VCaP (cell line): ENCODE data around the gene KCNE4.

Experiments
- H3K27ac ChIP-seq: fragments of 450-650 bp; 2 replicates; pipeline ENCODE4 v1.5.1; 2017
- TF ChIP-seq, protein P1 (sequence below): fragments of 450-650 bp; conservative IDR thresholded peaks from 2 replicates; pipeline ENCODE4 v1.5.1; 2017; ENCODE audit warnings: mild to moderate bottlenecking, moderate library complexity

KCNE4 gene

DNA sequence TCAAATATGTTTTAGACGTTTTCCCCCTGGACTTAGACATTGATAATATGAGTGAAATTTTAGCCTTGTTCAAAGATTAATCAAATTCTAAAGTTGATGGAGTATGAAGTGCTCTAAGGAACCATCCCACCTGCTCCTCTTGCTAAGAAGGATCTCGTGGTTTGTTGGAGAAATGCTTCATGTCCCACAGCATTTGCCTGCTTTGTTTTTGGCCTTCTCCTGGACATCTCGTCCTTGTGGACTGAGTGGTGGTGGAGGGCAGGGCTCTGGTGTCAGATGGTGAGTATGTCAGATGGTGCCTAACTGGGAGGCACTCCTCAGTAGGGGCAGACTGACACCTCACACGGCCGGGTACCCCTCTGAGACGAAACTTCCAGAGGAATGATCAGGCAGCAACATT, 39.7 kb upstream of the KCNE4 start:
- TF ChIP-seq, protein P1, sequence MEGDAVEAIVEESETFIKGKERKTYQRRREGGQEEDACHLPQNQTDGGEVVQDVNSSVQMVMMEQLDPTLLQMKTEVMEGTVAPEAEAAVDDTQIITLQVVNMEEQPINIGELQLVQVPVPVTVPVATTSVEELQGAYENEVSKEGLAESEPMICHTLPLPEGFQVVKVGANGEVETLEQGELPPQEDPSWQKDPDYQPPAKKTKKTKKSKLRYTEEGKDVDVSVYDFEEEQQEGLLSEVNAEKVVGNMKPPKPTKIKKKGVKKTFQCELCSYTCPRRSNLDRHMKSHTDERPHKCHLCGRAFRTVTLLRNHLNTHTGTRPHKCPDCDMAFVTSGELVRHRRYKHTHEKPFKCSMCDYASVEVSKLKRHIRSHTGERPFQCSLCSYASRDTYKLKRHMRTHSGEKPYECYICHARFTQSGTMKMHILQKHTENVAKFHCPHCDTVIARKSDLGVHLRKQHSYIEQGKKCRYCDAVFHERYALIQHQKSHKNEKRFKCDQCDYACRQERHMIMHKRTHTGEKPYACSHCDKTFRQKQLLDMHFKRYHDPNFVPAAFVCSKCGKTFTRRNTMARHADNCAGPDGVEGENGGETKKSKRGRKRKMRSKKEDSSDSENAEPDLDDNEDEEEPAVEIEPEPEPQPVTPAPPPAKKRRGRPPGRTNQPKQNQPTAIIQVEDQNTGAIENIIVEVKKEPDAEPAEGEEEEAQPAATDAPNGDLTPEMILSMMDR, result no peak
- no peak overlapping the region for H3K27ac ChIP-seq

DNA sequence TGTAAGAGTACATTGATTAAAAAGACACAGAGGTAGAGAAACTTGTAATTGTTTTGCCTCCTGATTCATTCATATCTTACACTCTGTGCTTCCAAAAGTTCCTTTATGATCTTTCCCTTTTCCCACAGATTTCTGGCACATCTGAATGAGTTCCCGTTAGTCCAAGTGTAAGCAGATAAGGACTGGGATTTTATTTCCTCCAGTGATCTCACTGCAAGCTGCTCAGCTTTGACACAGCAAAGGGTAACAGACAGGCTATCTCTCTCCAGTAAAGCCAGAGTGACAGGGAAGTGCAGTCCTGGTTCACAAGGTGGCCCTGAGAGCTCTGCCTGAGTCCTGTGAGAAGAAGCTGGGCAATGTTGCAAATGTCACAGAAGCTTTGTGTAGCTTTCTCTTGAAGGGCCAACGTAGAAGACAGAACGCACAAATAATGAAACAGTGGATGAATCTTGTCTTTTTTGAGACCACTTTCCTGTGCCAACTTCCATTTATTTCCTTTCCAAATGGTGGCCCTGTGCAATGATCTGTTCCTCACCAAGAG, 32.5 kb upstream of the KCNE4 start:
- no peak overlapping the region for H3K27ac ChIP-seq
- TF ChIP-seq, protein P1, result no peak

DNA sequence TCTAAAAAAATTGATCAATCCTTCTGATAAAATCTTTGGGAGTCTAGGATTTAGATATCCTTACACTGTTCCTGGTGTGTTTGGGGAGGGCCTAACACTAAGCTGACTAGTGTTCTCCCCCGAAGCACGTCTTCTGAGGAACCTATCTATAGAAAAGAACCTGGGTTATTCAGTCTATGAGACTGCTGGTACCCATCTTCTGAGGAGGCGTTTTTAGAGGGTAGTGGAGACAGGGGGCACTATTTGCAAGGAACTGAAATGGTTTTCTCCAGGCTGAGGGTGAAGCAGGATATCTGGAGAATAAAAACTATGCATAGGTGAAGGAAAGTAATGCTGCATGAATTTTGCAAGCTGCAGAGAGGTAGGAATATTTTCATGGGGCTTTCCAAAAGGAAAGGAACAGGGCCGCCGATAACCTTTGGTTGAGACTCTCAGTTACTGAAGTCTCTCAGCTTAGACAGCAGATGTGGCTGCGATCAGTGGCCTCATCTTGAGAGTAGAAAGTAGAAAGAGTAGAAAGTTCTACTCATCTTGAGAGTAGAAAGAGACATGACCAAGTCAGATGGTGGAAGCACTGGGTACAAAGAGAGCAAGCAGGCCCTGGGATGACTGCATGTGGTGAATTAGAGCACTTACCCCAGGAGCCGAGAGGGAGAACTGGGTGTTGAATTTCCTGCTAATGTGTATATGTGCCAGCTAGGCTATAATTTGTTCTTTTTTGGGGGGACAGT, 31.8 kb upstream of the KCNE4 start:
- H3K27ac ChIP-seq, result no peak overlapping the region
- TF ChIP-seq, protein P1, result no peak

DNA sequence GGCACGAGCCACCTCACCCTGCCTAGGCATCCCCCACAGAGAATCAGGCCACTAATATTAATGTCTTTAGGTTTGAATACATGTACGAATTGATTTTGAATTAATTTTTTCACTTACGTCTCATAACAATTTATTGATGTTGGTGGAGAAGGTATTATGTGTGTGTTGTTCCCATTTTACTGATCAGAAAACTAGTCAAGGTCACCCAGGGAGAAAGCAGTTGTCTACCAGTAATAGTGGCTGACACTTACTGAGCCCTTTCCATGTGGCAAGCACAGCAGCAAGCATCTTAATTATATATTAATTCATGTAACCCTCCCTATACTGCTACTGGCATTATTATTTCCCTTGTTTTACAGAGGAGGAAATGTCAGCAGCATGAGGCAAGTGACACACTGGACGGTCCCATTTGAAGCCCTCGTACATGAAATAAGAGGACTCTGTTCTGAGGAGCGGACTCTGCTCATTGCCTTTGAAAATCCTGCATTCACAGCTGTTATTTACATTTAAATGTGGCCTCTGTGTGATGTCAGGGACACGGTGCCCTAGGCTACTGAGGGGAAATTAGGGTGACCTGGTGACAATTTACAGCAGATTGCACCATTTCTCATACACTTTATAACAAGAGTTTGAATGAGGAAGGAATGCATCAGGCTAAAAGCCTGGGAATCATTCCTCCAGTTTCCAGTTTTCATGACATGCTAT, 30.9 kb upstream of the KCNE4 start:
- no peak overlapping the region for H3K27ac ChIP-seq
- TF ChIP-seq, protein P1, result no peak

DNA sequence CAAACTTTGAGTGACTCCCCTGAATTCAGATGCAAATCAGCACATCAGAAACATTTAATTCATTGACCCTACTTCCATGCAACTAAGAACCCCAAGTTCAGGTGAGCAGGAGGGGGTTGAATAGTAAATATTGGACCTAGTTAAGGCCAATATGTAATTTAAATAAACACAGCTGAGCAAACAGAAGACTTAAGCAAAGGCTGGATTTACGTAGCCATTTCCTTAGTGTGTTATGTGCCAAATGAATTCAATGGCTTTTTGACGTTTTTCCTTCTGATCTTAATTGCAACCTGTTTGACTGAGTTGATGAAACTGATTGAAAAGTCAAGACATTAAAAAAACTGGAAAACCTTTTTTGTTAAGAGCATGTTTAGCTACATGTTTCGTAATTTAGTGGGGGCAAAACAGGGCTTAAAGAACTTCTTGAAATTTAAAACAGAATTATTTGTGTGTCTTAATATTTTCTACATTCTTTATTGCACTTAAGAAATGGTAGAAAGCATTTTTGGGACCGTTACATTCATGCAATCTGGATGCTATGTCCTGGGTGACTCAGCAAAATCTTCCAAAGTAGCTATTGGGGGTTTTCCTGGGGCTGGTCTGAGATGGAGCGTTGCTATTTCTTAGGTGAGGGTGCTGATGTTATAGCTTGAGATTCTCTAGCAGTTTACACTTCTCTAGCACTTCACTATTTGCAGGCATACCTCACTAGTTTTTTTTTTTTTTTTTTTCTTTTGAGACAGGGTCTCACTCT, 25.5 kb upstream of the KCNE4 start:
- TF ChIP-seq, protein P1, result no peak
- H3K27ac ChIP-seq, result no peak overlapping the region

DNA sequence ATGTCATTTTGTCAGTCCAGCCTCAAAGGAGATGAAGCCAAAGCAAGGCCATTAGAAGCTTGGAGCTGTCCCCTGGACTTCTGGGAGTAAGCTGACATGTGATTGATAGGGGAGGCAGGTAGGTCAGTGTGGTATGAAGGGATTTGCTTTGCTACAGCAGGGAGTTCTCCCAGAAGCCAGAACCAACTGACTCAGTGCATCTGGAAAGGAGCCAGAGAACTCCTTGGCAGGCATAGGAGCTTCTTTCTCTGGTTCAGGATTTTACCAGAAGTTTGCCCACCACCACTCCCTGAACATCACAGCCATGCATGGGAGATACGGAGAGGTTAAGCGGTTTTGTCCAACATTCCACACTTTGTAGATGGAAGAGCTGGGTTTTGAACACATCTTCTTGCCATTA, 24.5 kb upstream of the KCNE4 start:
- no peak overlapping the region for H3K27ac ChIP-seq
- TF ChIP-seq, protein P1, result no peak

DNA sequence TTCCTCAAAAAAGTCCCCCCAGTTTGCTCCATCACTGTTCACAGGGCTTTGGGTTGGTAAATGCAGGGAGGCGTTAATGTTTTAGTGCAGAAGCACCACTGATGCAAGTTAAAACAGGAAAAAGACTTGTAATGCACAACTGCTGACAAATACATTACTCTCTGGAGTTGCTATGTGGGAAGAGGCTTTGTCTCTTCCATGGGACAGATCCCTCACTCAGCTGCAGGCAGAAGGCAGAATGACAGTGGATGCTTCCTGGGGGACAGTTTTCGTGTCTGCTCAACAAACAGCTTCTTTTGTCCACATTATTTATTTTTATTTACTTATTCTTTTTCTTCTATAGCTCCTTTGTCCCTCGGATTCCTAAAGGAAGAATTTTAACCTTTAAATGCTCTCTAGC, 22.7 kb upstream of the KCNE4 start:
- no peak overlapping the region for H3K27ac ChIP-seq
- TF ChIP-seq, protein P1, result no peak
